Activated CD4-positive, alpha-beta T cell treated with anti-CD3 and anti-CD28 coated beads for 1 hour (primary cell): ENCODE data around the gene OS9.

ENCODE experiments used
- DNase-seq: peaks from one replicate; pipeline ENCODE4 v3.0.0-alpha.2; 2020

The OS9 gene

GRCh38 chr12:57724003-57724935 is 30.3 kb downstream of the OS9 start:
- DNase-seq, result no peak

GRCh38 chr12:57724936-57725740 is 31.2 kb downstream of the OS9 start:
- DNase-seq, result no peak

- DNase-seq, result no peak
Measured at GRCh38 chr12:57725851-57726150, 31.9 kb downstream of the OS9 start.

- DNase-seq, result no peak
Measured at GRCh38 chr12:57726151-57726883, 32.4 kb downstream of the OS9 start.

- no peak for DNase-seq
Measured at GRCh38 chr12:57726884-57727757, 33.2 kb downstream of the OS9 start.

- DNase-seq, result no peak
Measured at GRCh38 chr12:57727758-57728395, 33.9 kb downstream of the OS9 start.

GRCh38 chr12:57729321-57729844 is 35.5 kb downstream of the OS9 start:
- DNase-seq, result no peak

GRCh38 chr12:57730336-57731067 is 36.6 kb downstream of the OS9 start:
- no peak for DNase-seq

- DNase-seq, result no peak
Measured at GRCh38 chr12:57731411-57732080, 37.6 kb downstream of the OS9 start.

- DNase-seq, result no peak
Measured at GRCh38 chr12:57732270-57732669, 38.3 kb downstream of the OS9 start.

GRCh38 chr12:57732726-57733593 is 39.0 kb downstream of the OS9 start:
- no peak for DNase-seq

GRCh38 chr12:57733928-57734327 is 40.0 kb downstream of the OS9 start:
- no peak for DNase-seq

- no peak for DNase-seq
Measured at GRCh38 chr12:57734591-57734990, 40.7 kb downstream of the OS9 start.

- no peak for DNase-seq
Measured at GRCh38 chr12:57735198-57735855, 41.4 kb downstream of the OS9 start.

- DNase-seq, result no peak
Measured at GRCh38 chr12:57735952-57736740, 42.2 kb downstream of the OS9 start.

- DNase-seq, result no peak
Measured at GRCh38 chr12:57736741-57737466, 43.0 kb downstream of the OS9 start.
